Measurements from ENCODE around the gene KCNJ1. TPM values are rescaled to one million over a fixed set of nuclear protein-coding genes. Genes with fewer than 3 reads are reported as not detected.
A peak's percentile ranks its signal among the peaks of the same experiment; 100 is the strongest.

Gene KCNJ1
- total and polyA plus RNA-seq, 2 experiments from 2014 or later, result not detected

DNA sequence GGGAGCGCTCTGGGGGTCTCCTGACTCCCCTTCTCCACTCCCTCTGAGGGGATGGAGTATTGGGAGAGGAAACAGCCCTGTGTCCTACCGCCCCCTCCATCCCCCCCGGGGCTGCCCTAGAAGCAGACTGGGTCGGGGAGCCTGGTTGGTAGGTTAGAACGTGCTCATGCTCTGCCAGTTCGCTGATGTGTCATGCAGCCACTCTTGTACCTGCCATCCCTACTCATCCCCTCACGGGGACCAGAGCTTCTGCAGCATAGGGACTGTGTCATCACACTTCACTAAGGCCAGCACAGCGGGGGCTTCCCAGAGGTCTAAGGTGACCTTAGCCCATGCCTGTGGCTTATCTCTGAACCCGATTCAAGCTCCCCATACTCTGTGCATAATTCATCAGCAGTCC, 4.7 kb downstream of the KCNJ1 start:
- no peak overlapping the region for H3K4me3 ChIP-seq
- no peaks in the 10 kb centered on the region for H3K4me1 ChIP-seq (ENCODE audit: low read depth)
- no peak overlapping the region for H3K27ac ChIP-seq
- H3K36me3 ChIP-seq, result no peaks in the 10 kb centered on the region
- H3K27me3 ChIP-seq, result peaks cover 18% of the 10 kb centered on the region
- DNase-seq (ENCODE audit: low read depth in 1 of 2, low spot score in 1 of 2), result no peak
- TF ChIP-seq, protein P1, sequence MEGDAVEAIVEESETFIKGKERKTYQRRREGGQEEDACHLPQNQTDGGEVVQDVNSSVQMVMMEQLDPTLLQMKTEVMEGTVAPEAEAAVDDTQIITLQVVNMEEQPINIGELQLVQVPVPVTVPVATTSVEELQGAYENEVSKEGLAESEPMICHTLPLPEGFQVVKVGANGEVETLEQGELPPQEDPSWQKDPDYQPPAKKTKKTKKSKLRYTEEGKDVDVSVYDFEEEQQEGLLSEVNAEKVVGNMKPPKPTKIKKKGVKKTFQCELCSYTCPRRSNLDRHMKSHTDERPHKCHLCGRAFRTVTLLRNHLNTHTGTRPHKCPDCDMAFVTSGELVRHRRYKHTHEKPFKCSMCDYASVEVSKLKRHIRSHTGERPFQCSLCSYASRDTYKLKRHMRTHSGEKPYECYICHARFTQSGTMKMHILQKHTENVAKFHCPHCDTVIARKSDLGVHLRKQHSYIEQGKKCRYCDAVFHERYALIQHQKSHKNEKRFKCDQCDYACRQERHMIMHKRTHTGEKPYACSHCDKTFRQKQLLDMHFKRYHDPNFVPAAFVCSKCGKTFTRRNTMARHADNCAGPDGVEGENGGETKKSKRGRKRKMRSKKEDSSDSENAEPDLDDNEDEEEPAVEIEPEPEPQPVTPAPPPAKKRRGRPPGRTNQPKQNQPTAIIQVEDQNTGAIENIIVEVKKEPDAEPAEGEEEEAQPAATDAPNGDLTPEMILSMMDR (IDR thresholded peaks at IDR 0.05; ENCODE audit: low read depth, low read length), result no peak
- H3K9me3 ChIP-seq (ENCODE audit: low read depth), result no peaks in the 10 kb centered on the region

DNA sequence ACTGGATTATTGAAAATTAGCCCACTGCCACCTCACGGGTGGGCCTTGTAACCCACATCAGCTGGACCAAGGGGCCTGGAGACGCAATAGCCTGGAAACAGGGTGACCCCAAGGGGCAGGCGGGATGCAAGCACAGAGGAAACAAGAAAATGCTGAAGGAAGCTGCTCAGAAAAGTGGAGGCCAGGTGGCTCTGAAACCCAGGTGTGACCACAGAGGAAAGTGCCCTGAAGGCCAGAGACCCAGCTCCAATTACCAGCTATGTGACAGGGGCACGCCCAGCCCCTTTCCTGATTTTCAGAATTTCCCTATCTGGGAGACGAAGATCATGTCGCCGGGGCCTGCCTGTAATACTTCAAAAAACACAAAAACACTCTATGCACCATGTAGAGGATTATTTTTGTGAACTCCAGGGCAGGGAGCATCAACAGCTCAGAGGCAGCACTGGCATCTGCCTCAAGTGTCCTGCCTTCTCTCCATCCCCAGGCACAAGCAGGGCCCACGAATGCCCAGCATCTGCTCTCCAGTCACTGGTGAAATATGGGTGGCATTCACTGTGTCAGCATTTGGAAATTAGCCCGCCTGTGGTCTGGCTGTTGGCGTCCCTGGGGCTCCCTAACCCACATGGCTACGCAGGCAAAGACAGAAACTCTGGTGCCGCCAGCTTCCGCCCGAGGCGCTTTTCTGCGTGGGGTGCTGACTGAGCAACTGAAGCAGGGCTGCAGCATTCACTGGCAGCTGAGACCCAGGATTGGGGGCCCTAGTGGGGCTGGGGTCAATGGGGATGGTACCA, 6.3 kb downstream of the KCNJ1 start:
- no peak for DNase-seq (ENCODE audit: low read depth in 1 of 2, low spot score in 1 of 2)
- Histone ChIP-seq H3K27me3 (peaks cover 18% of the 10 kb centered on the region), H3K4me3 (no peak overlapping the region), H3K4me1 (ENCODE audit: low read depth) (no peaks in the 10 kb centered on the region), H3K9me3 (ENCODE audit: low read depth) (no peaks in the 10 kb centered on the region), H3K27ac (no peak overlapping the region), H3K36me3 (no peaks in the 10 kb centered on the region)
- TF ChIP-seq, protein P1 (IDR thresholded peaks at IDR 0.05; ENCODE audit: low read depth, low read length), result no peak

DNA sequence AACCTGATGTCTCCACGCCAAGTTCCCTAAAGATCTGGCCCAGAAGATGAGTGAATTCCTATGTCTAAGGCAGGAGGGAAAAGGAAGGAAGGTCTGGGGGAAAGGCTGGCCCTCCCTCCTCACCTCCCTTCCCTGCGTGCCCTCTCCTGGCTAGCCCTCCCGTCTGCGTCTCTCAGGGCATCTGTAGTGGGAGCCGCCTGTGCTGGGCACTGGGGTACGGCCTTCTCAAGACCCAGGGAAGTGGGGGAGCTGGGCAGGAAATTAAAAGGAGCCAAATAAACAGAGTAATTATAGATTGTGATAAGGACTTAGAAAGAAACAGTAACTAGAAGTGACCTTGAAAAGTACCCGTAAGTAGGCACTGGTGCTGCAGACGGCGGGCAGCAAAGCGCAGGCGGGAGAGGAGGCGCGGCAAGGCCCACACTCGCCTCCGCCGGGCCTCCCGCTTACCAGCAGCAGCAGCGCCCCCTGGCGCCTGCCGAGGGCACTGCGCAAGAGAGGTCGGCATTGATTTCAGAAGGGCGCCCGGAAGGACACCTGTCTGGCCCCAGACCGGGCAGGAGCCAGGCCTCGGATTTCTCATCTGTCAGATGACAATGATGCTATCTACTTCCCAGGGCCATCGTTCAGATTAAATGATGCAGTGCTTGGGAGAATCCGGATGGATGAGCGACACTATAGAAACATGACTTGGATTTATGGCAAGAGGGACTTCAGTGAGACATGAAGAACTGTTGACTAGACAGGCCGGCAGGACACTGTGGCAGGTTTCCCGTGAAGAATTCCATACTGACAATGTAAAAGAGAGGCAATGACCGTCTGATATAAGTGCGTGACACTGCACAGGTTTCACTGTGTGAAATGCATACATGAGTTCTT, 7.3 kb downstream of the KCNJ1 start:
- H3K36me3 ChIP-seq, result no peaks in the 10 kb centered on the region
- H3K27me3 ChIP-seq, result peaks cover 18% of the 10 kb centered on the region
- no peak overlapping the region for H3K4me3 ChIP-seq
- peak; percentile 74 to 76 for DNase-seq (ENCODE audit: low read depth in 1 of 2, low spot score in 1 of 2)
- H3K9me3 ChIP-seq (ENCODE audit: low read depth), result no peaks in the 10 kb centered on the region
- no peaks in the 10 kb centered on the region for H3K4me1 ChIP-seq (ENCODE audit: low read depth)
- TF ChIP-seq, protein P1 (IDR thresholded peaks at IDR 0.05; ENCODE audit: low read depth, low read length), result peak; percentile 94
- H3K27ac ChIP-seq, result no peak overlapping the region

DNA sequence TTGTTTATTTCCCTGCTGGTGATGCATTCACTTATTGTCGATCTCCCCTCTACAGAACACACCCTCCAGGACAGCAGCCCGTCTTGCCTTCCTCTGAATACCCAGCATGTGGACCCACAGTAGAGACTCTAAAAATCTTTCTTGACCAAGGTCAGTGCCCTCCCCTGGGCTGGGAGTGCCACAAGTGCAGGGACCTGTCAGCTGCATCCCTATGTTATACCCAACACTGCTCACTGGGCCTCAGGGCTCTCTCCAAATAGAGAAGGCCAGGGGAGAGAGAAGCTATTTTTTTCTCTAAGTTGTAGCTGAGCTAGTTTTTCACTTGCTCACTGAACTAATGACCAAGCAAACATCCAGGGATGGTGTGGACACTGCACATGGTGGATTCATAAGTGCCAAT, 9.8 kb downstream of the KCNJ1 start:
- no peaks in the 10 kb centered on the region for H3K9me3 ChIP-seq (ENCODE audit: low read depth)

DNA sequence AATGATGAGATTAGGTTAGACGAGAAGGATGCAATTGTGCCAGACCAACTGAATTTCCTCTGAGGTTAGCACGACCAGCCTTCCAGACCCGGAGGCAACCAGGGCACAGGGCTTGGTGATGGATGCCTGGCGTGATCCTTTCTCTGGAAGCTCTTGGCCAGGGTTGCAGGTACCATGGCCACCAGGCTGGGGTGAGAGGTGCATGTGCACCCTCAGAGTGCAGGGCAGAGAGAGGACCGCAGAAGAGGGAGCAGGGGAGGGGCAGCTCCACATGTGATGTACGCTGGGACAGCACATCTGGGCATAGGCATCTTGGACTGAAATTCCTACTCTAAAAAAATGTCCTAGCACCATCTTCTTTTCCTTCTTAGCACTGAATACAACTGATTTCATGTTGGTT, 10.9 kb downstream of the KCNJ1 start:
- Histone ChIP-seq H3K36me3 (no peaks in the 10 kb centered on the region), H3K4me3 (no peak overlapping the region), H3K27me3 (peaks cover 18% of the 10 kb centered on the region), H3K27ac (no peak overlapping the region), H3K9me3 (ENCODE audit: low read depth) (no peaks in the 10 kb centered on the region), H3K4me1 (ENCODE audit: low read depth) (no peaks in the 10 kb centered on the region)
- DNase-seq (ENCODE audit: low read depth in 1 of 2, low spot score in 1 of 2), result no peak
- TF ChIP-seq, protein P1 (IDR thresholded peaks at IDR 0.05; ENCODE audit: low read depth, low read length), result no peak

More for the DNA sequence above, 9.8 kb downstream of the KCNJ1 start:
- no peak overlapping the region for H3K4me3 ChIP-seq
- no peak for DNase-seq (ENCODE audit: low read depth in 1 of 2, low spot score in 1 of 2)
- H3K27me3 ChIP-seq, result peaks cover 16% of the 10 kb centered on the region
- TF ChIP-seq, protein P1 (IDR thresholded peaks at IDR 0.05; ENCODE audit: low read depth, low read length), result no peak
- H3K27ac ChIP-seq, result no peak overlapping the region
- no peaks in the 10 kb centered on the region for H3K36me3 ChIP-seq
- H3K4me1 ChIP-seq (ENCODE audit: low read depth), result no peaks in the 10 kb centered on the region

Measured in cardiac muscle cell (in vitro differentiated cells and primary cell).